T-helper 2 cell treated with Interferon-gamma antibody and Interleukin-4, amounts not matched to agents 100 ng/mL and 5 ng/mL, for 36 hours (primary cell): ENCODE measurements around the gene GLT8D2. TPM values are rescaled to one million over a fixed set of nuclear protein-coding genes. Genes with fewer than 3 reads are reported as not detected.

Experiments used
- intact Hi-C: fragments of 100-400 bp; cut with micrococcal nuclease; formaldehyde crosslinking; loops from one replicate; pipeline ENCODE4 v1.15.1; 2023
- total RNA-seq: library from RNA; stranded (reverse); gene quantifications from 2 replicates; pipeline ENCODE4 v1.2.3, GENCODE V29; 2022

Gene GLT8D2
- total RNA-seq, 1 donor from 2014 or later, result not detected

DNA sequence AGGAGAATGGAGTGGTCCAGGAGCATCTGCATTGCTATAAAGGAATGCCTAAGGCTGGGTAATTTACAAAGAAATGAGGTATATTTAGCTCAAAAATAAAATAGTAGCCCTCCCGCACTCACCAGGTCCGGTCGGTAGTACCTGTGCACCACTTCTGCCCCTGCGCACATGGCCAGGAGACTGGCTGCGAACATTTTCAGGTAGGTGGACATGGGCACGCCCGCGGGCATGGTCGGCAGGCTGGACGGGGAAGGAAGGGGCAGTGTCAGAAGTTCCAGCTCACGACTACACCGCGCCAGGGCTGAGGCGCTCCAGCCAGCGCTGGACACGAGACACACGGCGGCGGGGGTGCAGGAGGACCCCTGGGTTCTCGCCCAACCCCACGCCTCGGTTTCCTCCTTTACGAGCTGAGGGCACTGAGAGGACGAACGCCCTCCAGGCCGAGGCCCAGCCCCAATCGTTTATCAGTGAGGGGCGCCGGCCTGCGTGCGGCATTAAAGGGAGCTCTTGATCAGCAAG lies 93.4 kb downstream of the GLT8D2 start:
- intact Hi-C loops, result loop anchor here (1.0 to 5.0 kb wide), 6 partner anchors 9 to 1374 kb away; partner anchors contain the start of genes C12orf75, HSP90B1, NFYB and NT5DC3

DNA sequence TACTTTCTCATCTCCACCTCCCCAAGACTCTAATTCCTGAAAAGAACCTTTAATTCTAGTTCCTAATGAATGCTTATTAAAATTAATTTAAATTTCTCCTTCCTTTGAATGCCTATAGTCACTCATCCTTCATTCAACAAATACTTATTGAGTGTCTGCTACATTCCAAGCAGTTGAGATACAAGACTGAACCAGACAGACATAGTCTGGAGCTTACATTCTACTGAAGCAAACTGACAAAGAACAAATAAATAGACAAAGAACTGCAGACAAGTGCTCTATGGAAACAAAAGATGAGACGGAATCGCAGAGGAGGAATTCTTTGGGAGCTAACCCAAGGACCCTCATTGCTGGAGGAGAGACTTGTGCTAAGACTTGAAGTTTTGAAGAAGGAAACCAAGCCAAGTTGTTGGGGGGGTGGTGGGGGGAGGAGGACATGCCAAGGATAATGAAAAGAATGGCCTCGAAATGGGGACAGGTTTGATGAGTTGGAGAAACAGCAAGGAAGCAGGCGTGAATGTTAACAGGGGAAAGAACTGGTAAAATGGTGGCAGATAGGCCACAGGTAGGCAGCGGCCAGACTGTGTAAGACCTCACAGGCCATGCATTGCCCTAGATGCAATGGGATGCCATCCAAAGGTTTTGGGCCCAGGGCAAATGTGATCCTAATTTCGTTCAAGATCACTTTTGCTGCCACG lies 94.0 kb downstream of the GLT8D2 start:
- intact Hi-C loops, result loop anchor here (2.0 to 5.0 kb wide), 3 partner anchors 183 to 1375 kb away; partner anchors contain the start of genes C12orf75 and NFYB

DNA sequence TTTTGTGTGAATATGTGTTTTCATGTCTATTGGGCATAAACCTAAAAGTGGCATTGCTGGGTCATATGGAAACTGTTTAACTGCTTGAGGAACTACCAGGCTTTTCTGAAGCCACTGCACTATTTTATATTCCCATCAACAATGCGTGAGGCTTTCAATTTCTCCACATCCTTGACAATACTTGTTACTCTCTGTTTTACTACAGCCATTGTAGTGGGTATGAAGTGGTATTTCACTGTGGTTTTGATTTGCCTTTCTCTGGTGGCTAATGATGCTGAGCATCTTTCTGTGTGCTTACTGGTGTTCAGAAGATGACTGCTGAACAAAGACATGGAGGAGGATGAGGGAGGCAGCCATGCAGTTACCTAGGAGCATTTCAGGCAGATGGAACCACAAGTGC lies 97.5 kb downstream of the GLT8D2 start:
- intact Hi-C loops, result no loop called here

DNA sequence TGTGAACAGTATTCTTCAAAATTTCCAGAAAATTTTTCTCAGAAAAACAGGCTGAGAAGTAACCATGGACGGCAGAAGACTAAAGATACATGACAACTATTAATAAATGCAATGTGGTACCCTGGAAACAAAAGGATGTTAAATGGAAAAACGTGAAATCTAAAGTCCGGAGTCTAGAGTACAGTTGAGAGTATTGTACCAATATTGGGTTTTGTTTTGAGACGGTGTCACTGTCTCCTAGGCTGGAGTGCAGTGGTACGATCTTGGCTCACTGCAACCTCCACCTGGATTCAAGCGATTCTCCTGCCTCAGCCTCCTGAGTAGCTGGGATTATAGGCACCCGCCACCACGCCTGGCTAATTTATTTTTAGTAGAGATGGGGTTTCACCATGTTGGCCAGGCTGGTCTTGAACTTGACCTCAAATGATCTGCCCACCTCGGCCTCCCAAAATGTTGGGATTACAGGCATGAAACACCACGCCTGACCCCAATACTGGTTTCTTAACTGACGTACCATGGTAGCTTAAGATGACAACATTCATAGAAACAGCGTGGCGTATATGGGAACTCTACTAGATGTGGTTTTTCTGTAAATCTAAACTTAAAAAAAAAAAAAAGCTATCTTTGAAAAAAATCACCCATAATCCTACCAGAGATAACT lies 101.1 kb downstream of the GLT8D2 start:
- intact Hi-C loops, result no loop called here

DNA sequence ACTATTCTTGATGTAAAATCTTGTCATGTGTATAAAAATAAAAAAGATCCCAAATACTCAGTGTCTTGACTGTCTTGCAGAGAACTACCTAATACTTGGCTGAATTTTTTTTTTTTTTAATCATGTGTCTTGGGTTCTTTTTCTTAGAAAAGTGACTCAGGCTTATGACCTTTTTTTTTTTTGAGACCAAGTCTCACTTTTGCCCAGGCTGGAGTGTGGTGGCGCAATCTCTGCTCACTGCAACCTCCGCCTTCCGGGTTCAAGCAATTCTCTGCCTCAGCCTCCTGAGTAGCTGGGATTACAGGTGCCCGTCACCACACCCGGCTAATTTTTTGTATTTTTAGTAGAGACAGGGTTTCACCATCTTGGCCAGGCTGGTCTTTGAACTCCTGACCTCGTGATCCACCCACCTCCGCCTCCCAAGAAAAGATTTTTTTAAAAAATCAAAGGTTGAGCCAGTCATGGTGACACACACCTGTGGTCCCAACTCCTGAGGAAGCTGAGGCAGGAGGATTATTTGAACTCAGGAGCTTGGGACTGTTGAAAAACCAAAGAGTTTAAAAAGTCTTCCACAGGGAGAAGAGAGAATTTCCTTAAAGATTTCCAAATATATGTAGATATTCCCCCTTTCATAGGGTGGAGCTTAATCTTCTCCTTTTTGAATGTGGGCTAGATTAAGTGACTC lies 102.0 kb downstream of the GLT8D2 start:
- intact Hi-C loops, result no loop called here

DNA sequence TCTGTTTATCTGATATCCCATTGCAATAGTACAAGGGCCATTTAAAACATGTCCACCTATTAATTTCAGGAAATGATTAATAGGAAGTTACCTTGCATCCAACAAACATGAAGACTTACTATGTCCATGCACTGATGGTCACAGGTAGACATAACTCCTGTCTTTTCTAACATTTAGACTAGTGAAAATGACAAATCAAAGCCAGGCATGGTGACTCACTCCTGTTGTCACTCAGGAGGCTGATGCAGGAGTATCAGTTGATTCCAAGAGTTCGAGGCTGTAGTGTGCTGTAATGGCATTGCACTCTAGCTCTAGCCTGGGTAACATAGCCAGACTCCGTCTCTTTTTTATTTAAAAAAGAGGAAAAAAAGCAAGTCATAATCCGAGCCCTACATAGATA lies 105.0 kb downstream of the GLT8D2 start:
- intact Hi-C loops, result no loop called here

Other genes with a start within 250 kb of the GLT8D2 start
- 5.4 and 5.8 TPM in 2 replicates for gene NT5DC3, start 209.0 kb downstream of the GLT8D2 start, total RNA-seq
- gene HSP90B1, start 119.8 kb downstream of the GLT8D2 start, total RNA-seq, result 458 and 465 TPM in 2 replicates
- 43.2 and 45.1 TPM in 2 replicates for gene TDG, start 84.3 kb downstream of the GLT8D2 start, total RNA-seq
- 14.2 and 15.2 TPM in 2 replicates for gene HCFC2, start 14.3 kb upstream of the GLT8D2 start, total RNA-seq
- 25.6 and 26.7 TPM in 2 replicates for gene NFYB, start 88.0 kb upstream of the GLT8D2 start, total RNA-seq
- 97.4 and 108 TPM in 2 replicates for gene TXNRD1, start 165.6 kb upstream of the GLT8D2 start, total RNA-seq